Liver (tissue), 9 donors: ENCODE results near the gene PXMP4. TPM values are rescaled to one million over a fixed set of nuclear protein-coding genes. Genes with fewer than 3 reads are reported as not detected.

ENCODE experiments used
- DNase-seq: peaks from one replicate; pipeline ENCODE4 v3.0.0-alpha.2; 2017; ENCODE audit warnings: low spot score
- H3K27ac ChIP-seq, 2 donors: one replicate each; pipeline ENCODE4 v1.7.0; 2013; ENCODE audit warnings: inconsistent platforms in 2 of 2, low read length in 2 of 2, control low read depth in 1 of 2, low read depth in 1 of 2, mild to moderate bottlenecking in 1 of 2
- H3K27me3 ChIP-seq, 4 donors: one replicate each; pipeline versions ENCODE4 v1.6.1 to v1.7.0; 2013; ENCODE audit warnings: low read length in 3 of 4, inconsistent platforms in 1 of 4, mild to moderate bottlenecking in 1 of 4, moderate library complexity in 1 of 4; ENCODE audit not compliant: control insufficient read depth in 4 of 4, insufficient read depth in 4 of 4
- H3K36me3 ChIP-seq, 4 donors: one replicate each; pipeline versions ENCODE4 v1.6.1 to v1.7.0; 2013; ENCODE audit warnings: low read length in 3 of 4, mild to moderate bottlenecking in 3 of 4, low read depth in 1 of 4, moderate library complexity in 1 of 4; ENCODE audit not compliant: control insufficient read depth in 4 of 4, insufficient read depth in 3 of 4
- H3K4me1 ChIP-seq, 4 donors: one replicate each; pipeline versions ENCODE4 v1.6.1 to v1.7.0; 2013; ENCODE audit warnings: low read length in 3 of 4, mild to moderate bottlenecking in 3 of 4, moderate library complexity in 1 of 4; ENCODE audit not compliant: control insufficient read depth in 4 of 4, insufficient read depth in 4 of 4
- H3K4me3 ChIP-seq, 3 donors: one replicate each; pipeline versions ENCODE4 v1.6.1 to v1.7.0; 2013; ENCODE audit warnings: low read length in 3 of 3, control low read depth in 1 of 3, low read depth in 1 of 3, mild to moderate bottlenecking in 1 of 3
- H3K9ac ChIP-seq, 2 donors: one replicate each; pipeline ENCODE4 v1.7.0; 2013; ENCODE audit warnings: low read length in 2 of 2, mild to moderate bottlenecking in 2 of 2, moderate library complexity in 2 of 2, control low read depth in 1 of 2, low read depth in 1 of 2
- H3K9me3 ChIP-seq, 4 donors: one replicate each; pipeline versions ENCODE4 v1.6.1 to v1.7.0; 2013; ENCODE audit warnings: low read length in 3 of 4; ENCODE audit not compliant: control insufficient read depth in 4 of 4
- EGR1 ChIP-seq, 2 donors: IDR thresholded peaks; 2 replicates each; pipeline ENCODE4 v1.6.1; 2016 to 2018; ENCODE audit warnings: antibody characterized with exemption in 2 of 2, low read depth in 2 of 2
- FOXA1 ChIP-seq: IDR thresholded peaks from 2 replicates; pipeline ENCODE4 v1.6.1; 2016; ENCODE audit warnings: antibody characterized with exemption
- FOXA2 ChIP-seq: IDR thresholded peaks from 2 replicates; pipeline ENCODE4 v1.6.1; 2016; ENCODE audit warnings: antibody characterized with exemption
- HNF4G ChIP-seq: IDR thresholded peaks from 2 replicates; pipeline ENCODE4 v1.6.1; 2016; ENCODE audit warnings: antibody characterized with exemption
- JUND ChIP-seq, 2 donors: IDR thresholded peaks; 2 replicates each; pipeline ENCODE4 v1.6.1; 2016; ENCODE audit warnings: antibody characterized with exemption in 2 of 2
- RAD21 ChIP-seq, 2 donors: IDR thresholded peaks; 2 replicates each; pipeline ENCODE4 v1.6.1; 2016; ENCODE audit warnings: antibody characterized with exemption in 2 of 2, mild to moderate bottlenecking in 2 of 2
- RXRA ChIP-seq, 2 donors: IDR thresholded peaks; 2 replicates each; pipeline ENCODE4 v1.6.1; 2017 to 2018; ENCODE audit warnings: antibody characterized with exemption in 2 of 2, mild to moderate bottlenecking in 1 of 2
- SP1 ChIP-seq: IDR thresholded peaks from 2 replicates; pipeline ENCODE4 v1.6.1; 2018; ENCODE audit warnings: antibody characterized with exemption, mild to moderate bottlenecking
- TAF1 ChIP-seq: conservative IDR thresholded peaks from 2 replicates; pipeline ENCODE4 v1.6.1; 2016; ENCODE audit warnings: antibody characterized with exemption, mild to moderate bottlenecking
- YY1 ChIP-seq: IDR thresholded peaks from 2 replicates; pipeline ENCODE4 v1.6.1; 2016; ENCODE audit warnings: antibody characterized with exemption, mild to moderate bottlenecking
- WGBS: extraction: QIAGEN DNeasy Blood & Tissue Kit; methylation state at CpG from one replicate; pipeline ENCODE4 v1.1.7; 2013; 5-methylcytosine and 5-hydroxymethylcytosine counted together
- polyA plus RNA-seq, 2 donors: library from polyadenylated mRNA; stranded (reverse) in 1 of 2; unstranded in 1 of 2; fragments of 200-250 nt in 1 of 2; fragments of >200 nt in 1 of 2; fragmentation: Nextera tagmentation in 1 of 2; extraction: Ambion mirVana in 1 of 2; gene quantifications; one replicate each; pipeline versions ENCODE4 v1.2.1 to v1.2.3, GENCODE V29; 2013 to 2015
- total RNA-seq, 2 donors: library from RNA; depleted of rRNA; stranded (reverse); fragments of >200 nt; gene quantifications; one replicate each; pipeline ENCODE4 v1.2.3, GENCODE V29; 2014
- TF ChIP-seq, protein P1 (sequence below): fragments of 150-350 bp; IDR thresholded peaks from 2 replicates; pipeline ENCODE4 v1.5.1; 2017; ENCODE audit warnings: improper control_type of control experiment, low read depth, low read length; ENCODE audit not compliant: missing input control
- TF ChIP-seq, protein P2 (sequence below): IDR thresholded peaks from 2 replicates; pipeline ENCODE4 v1.6.1; 2016; ENCODE audit warnings: antibody characterized with exemption
- TF ChIP-seq, protein P3 (sequence below): IDR thresholded peaks from 2 replicates; pipeline ENCODE4 v1.6.1; 2016; ENCODE audit warnings: antibody characterized with exemption, mild to moderate bottlenecking
- TF ChIP-seq, protein P4 (sequence below): IDR thresholded peaks from 2 replicates; pipeline ENCODE4 v1.6.1; 2016; ENCODE audit warnings: antibody characterized with exemption
- donor health status: healthy.
- donor health status: healthy.
- donor health status: healthy.
- donor health status: healthy.
- donor health status: healthy.

Gene PXMP4
- total and polyA plus RNA-seq, 4 donors: 5.5 to 16.0 (median 9.3) TPM

DNA sequence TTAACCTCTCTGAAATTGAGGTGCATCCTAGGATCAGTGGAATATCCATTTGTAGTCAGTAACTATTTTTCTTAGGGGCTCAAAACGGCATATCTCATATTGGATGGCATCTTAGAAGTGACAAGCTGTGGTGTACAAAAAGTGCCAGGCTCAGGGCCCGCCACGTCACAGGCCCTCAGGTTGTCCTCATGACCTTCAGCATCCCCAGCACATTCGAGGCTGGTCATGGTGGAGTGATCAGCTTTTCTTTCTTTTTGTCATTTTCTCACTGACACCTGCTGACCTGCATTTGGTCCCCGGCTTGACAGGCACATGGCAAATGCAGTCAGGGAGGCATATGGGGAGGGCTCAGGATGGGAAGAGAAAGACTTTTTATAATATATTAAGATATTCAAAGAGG lies 26.8 kb downstream of the PXMP4 start (continued):
- TF ChIP-seq YY1: no peak
- TF ChIP-seq, protein P1, sequence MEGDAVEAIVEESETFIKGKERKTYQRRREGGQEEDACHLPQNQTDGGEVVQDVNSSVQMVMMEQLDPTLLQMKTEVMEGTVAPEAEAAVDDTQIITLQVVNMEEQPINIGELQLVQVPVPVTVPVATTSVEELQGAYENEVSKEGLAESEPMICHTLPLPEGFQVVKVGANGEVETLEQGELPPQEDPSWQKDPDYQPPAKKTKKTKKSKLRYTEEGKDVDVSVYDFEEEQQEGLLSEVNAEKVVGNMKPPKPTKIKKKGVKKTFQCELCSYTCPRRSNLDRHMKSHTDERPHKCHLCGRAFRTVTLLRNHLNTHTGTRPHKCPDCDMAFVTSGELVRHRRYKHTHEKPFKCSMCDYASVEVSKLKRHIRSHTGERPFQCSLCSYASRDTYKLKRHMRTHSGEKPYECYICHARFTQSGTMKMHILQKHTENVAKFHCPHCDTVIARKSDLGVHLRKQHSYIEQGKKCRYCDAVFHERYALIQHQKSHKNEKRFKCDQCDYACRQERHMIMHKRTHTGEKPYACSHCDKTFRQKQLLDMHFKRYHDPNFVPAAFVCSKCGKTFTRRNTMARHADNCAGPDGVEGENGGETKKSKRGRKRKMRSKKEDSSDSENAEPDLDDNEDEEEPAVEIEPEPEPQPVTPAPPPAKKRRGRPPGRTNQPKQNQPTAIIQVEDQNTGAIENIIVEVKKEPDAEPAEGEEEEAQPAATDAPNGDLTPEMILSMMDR: no peak
- no peak for TF ChIP-seq SP1
- no peak for TF ChIP-seq RAD21 (IDR thresholded peaks at IDR 0.05)

DNA sequence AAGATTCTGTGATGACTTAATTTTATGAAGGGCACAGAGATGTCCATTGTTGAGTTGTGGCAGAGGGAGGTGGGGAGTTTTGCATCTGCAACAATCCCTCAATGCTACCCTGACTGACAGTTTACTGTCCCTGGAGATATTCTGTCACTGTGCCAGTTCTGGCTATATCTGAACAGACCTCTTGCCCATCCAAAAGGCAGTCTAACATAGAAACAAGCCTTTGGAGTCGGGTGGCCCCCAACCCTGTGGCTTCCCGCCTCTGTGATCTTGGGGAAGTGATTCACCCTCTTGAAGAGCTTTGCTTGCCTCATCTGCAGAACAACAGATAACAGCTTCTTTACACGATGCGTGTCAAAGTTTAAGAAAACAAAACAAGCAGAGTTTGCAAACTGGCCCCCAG lies 30.1 kb downstream of the PXMP4 start:
- 55% methylated on average over 4 of the region's 4 CpGs for WGBS
- Histone ChIP-seq H3K9ac (no peak overlapping the region), H3K9me3 (no peaks in the 10 kb centered on the region), H3K36me3 (no peaks in the 10 kb centered on the region), H3K4me1 (peaks cover 2 to 14% (median 8%) of the 10 kb centered on the region in 4 donors), H3K4me3 (no peak overlapping the region), H3K27me3 (no peaks in the 10 kb centered on the region), H3K27ac (no peak overlapping the region)
- TF ChIP-seq, protein P2, sequence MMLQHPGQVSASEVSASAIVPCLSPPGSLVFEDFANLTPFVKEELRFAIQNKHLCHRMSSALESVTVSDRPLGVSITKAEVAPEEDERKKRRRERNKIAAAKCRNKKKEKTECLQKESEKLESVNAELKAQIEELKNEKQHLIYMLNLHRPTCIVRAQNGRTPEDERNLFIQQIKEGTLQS: no peak
- peak; percentile 64 for DNase-seq

DNA sequence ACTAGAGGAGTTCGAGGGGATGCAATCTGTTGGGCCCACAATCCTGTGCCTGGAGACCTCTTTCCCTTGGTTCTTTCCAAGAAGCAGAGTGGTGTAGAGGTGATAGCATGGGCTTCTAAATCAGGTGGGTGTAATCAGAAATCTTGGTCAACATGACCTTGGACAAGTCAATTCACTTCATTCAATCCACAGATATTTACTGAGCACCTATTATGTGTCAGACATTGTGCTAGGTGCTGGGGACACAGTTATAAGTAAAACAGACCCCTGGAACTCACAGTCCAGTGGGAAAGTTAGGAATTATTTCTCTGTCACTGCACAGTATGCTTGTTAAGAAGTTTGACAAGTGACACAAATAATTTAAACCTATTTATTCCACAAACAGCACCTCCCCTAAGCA lies 30.6 kb downstream of the PXMP4 start:
- Histone ChIP-seq H3K27ac (no peak overlapping the region), H3K4me3 (no peak overlapping the region), H3K9ac (no peak overlapping the region), H3K9me3 (no peaks in the 10 kb centered on the region), H3K36me3 (no peaks in the 10 kb centered on the region), H3K27me3 (no peaks in the 10 kb centered on the region), H3K4me1 (peaks cover 2 to 14% (median 8%) of the 10 kb centered on the region in 4 donors)
- WGBS: 97% methylated on average over 1 of the region's 1 CpG
- no peak for DNase-seq
- no peak for TF ChIP-seq EGR1 (IDR thresholded peaks at IDR 0.05; ENCODE audit: low read depth in 2 of 2)
- TF ChIP-seq, protein P3, sequence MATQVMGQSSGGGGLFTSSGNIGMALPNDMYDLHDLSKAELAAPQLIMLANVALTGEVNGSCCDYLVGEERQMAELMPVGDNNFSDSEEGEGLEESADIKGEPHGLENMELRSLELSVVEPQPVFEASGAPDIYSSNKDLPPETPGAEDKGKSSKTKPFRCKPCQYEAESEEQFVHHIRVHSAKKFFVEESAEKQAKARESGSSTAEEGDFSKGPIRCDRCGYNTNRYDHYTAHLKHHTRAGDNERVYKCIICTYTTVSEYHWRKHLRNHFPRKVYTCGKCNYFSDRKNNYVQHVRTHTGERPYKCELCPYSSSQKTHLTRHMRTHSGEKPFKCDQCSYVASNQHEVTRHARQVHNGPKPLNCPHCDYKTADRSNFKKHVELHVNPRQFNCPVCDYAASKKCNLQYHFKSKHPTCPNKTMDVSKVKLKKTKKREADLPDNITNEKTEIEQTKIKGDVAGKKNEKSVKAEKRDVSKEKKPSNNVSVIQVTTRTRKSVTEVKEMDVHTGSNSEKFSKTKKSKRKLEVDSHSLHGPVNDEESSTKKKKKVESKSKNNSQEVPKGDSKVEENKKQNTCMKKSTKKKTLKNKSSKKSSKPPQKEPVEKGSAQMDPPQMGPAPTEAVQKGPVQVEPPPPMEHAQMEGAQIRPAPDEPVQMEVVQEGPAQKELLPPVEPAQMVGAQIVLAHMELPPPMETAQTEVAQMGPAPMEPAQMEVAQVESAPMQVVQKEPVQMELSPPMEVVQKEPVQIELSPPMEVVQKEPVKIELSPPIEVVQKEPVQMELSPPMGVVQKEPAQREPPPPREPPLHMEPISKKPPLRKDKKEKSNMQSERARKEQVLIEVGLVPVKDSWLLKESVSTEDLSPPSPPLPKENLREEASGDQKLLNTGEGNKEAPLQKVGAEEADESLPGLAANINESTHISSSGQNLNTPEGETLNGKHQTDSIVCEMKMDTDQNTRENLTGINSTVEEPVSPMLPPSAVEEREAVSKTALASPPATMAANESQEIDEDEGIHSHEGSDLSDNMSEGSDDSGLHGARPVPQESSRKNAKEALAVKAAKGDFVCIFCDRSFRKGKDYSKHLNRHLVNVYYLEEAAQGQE: no peak
- no peak for TF ChIP-seq JUND (IDR thresholded peaks at IDR 0.05)
- TF ChIP-seq RXRA (IDR thresholded peaks at IDR 0.05): no peak
- no peak for TF ChIP-seq RAD21 (IDR thresholded peaks at IDR 0.05)
- no peak for TF ChIP-seq FOXA2
- TF ChIP-seq HNF4G: no peak

DNA sequence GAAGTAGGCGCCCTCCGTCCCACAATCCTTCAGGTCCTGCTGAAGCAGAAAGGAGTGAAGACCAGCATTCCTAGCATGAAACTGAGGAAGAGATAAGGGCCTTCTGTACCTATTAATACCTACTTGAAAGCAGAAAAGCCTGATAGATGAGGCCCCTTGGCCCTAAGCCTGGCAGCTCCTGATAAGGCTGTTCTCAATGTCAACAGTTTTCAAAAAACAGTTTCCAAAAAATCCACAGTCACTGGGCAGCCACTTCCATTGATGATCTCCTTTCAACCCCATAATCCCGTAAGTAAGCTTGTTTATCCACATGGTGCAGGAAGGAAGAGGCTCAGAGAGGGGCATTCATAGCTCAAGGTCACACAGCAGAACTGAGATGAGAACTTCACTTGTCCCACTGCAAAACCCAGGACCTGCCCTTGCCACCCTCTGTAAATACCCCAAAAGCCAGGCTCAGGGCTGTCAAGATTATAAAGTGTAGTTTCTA lies 31.1 kb downstream of the PXMP4 start:
- 88% methylated on average over 3 of the region's 3 CpGs for WGBS
- Histone ChIP-seq H3K9ac (no peak overlapping the region), H3K36me3 (no peaks in the 10 kb centered on the region), H3K27ac (no peak overlapping the region), H3K27me3 (no peaks in the 10 kb centered on the region), H3K9me3 (no peaks in the 10 kb centered on the region), H3K4me3 (no peak overlapping the region), H3K4me1 (peaks cover 2 to 16% (median 8%) of the 10 kb centered on the region in 4 donors)
- peak; percentile 57 for DNase-seq
- TF ChIP-seq RAD21 (IDR thresholded peaks at IDR 0.05) (no peak), TAF1 (no peak), FOXA2 (no peak), FOXA1 (no peak)
- TF ChIP-seq, protein P3: no peak
- TF ChIP-seq, protein P4, sequence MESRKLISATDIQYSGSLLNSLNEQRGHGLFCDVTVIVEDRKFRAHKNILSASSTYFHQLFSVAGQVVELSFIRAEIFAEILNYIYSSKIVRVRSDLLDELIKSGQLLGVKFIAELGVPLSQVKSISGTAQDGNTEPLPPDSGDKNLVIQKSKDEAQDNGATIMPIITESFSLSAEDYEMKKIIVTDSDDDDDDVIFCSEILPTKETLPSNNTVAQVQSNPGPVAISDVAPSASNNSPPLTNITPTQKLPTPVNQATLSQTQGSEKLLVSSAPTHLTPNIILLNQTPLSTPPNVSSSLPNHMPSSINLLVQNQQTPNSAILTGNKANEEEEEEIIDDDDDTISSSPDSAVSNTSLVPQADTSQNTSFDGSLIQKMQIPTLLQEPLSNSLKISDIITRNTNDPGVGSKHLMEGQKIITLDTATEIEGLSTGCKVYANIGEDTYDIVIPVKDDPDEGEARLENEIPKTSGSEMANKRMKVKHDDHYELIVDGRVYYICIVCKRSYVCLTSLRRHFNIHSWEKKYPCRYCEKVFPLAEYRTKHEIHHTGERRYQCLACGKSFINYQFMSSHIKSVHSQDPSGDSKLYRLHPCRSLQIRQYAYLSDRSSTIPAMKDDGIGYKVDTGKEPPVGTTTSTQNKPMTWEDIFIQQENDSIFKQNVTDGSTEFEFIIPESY: no peak
